H1 (cell line): ENCODE results near the gene TSPAN15.

Experiments used
- CEBPB ChIP-seq: IDR thresholded peaks from 2 replicates; pipeline ENCODE4 v1.6.1; 2012; ENCODE audit warnings: low read depth, low read length
- CTCF ChIP-seq, 3 experiments: IDR thresholded peaks; 1 replicate in 2 of 3; 2 replicates in 1 of 3; pipeline versions ENCODE4 v1.5.1 to v1.6.1; 2011; ENCODE audit warnings: low read length in 3 of 3, mild to moderate bottlenecking in 3 of 3, inconsistent platforms in 2 of 3, low read depth in 1 of 3, moderate library complexity in 1 of 3; ENCODE audit not compliant: insufficient read depth in 1 of 3; ENCODE audit errors: control extremely low read depth in 1 of 3
- EGR1 ChIP-seq: IDR thresholded peaks from 2 replicates; pipeline ENCODE4 v1.6.1; 2011; ENCODE audit warnings: low read depth, low read length, borderline replicate concordance
- JUND ChIP-seq: IDR thresholded peaks from 2 replicates; pipeline ENCODE4 v1.6.1; 2011; ENCODE audit warnings: mild to moderate bottlenecking, improper control_type of control experiment, low read length
- NANOG ChIP-seq: IDR thresholded peaks from 2 replicates; pipeline ENCODE4 v1.6.1; 2011; ENCODE audit warnings: low read length, low read depth, mild to moderate bottlenecking, inconsistent platforms; ENCODE audit not compliant: insufficient read depth, poor library complexity, severe bottlenecking
- PHF8 ChIP-seq: fragments of 200-600 bp; sonication (generic); conservative IDR thresholded peaks from 2 replicates; pipeline ENCODE4 v1.7.1; 2012; ENCODE audit warnings: low read depth, mild to moderate bottlenecking, inconsistent platforms, low read length, moderate library complexity
- POLR2A ChIP-seq, 2 experiments: IDR thresholded peaks; 1 replicate in 1 of 2; 2 replicates in 1 of 2; pipeline ENCODE4 v1.6.1; 2011; ENCODE audit warnings: low read depth in 2 of 2, low read length in 2 of 2, mild to moderate bottlenecking in 2 of 2; ENCODE audit errors: control extremely low read depth in 1 of 2
- POLR2AphosphoS5 ChIP-seq: IDR thresholded peaks from 2 replicates; pipeline ENCODE4 v1.6.1; 2011; ENCODE audit warnings: low read depth, low read length
- POU5F1 ChIP-seq: IDR thresholded peaks from 2 replicates; pipeline ENCODE4 v1.6.1; 2011; ENCODE audit warnings: low read depth, mild to moderate bottlenecking, low read length, moderate library complexity
- RFX5 ChIP-seq: IDR thresholded peaks from 2 replicates; pipeline ENCODE4 v1.6.1; 2011; ENCODE audit warnings: low read depth, low read length, improper control_type of control experiment, borderline replicate concordance
- RXRA ChIP-seq: IDR thresholded peaks from 2 replicates; pipeline ENCODE4 v1.6.1; 2011; ENCODE audit warnings: low read depth, mild to moderate bottlenecking, low read length, moderate library complexity; ENCODE audit not compliant: insufficient read depth
- SIX5 ChIP-seq: IDR thresholded peaks from 2 replicates; pipeline ENCODE4 v1.6.1; 2011; ENCODE audit warnings: mild to moderate bottlenecking, low read depth, low read length
- SRF ChIP-seq: IDR thresholded peaks from 2 replicates; pipeline ENCODE4 v1.6.1; 2011; ENCODE audit warnings: mild to moderate bottlenecking, low read depth, low read length, moderate library complexity
- SUZ12 ChIP-seq: fragments of 200-600 bp; sonication (generic); IDR thresholded peaks from 2 replicates; pipeline ENCODE4 v1.6.1; 2012; ENCODE audit warnings: mild to moderate bottlenecking, inconsistent platforms, low read length, moderate library complexity, mixed read lengths

- no peak for TF ChIP-seq CTCF (IDR thresholded peaks at IDR 0.05; ENCODE audit: control extremely low read depth in 1 of 3, insufficient read depth in 1 of 3, low read depth in 1 of 3, low read length in 3 of 3)
- no peak for TF ChIP-seq SIX5
- TF ChIP-seq RXRA = no peak
- TF ChIP-seq NANOG = no peak
- no peak for TF ChIP-seq POLR2A (IDR thresholded peaks at IDR 0.05; ENCODE audit: control extremely low read depth in 1 of 2, low read depth in 2 of 2, low read length in 2 of 2)
- no peak for TF ChIP-seq POLR2AphosphoS5
- TF ChIP-seq PHF8 = no peak
- TF ChIP-seq SRF = no peak
- TF ChIP-seq CEBPB = no peak
- TF ChIP-seq SUZ12 = no peak
- no peak for TF ChIP-seq POU5F1
- TF ChIP-seq EGR1 = no peak
- TF ChIP-seq RFX5 = no peak
- TF ChIP-seq JUND = no peak
Observed at GRCh38 chr10:69465457-69466157, 14.3 kb downstream of the TSPAN15 start.
